Measurements from ENCODE around the gene VBP1. TPM values are rescaled to one million over a fixed set of nuclear protein-coding genes. Genes with fewer than 3 reads are reported as not detected.
A peak's percentile ranks its signal among the peaks of the same experiment; 100 is the strongest.

The VBP1 gene
- total RNA-seq, 6 donors from 2014 or later: 6.0 to 36.1 (median 21.5) TPM

GRCh38 chrX:155235891-155236290 is 19.6 kb downstream of the VBP1 start:
- Histone ChIP-seq H3K36me3 (peaks cover 0 to 18% (median 3%) of the 10 kb centered on the region in 4 donors), H3K4me1 (no peaks in the 10 kb centered on the region), H3K27ac (no peak overlapping the region), H3K9me3 (no peaks in the 10 kb centered on the region), H3K27me3 (no peaks in the 10 kb centered on the region), H3K4me3 (no peak overlapping the region)
- DNase-seq (no peak), ATAC-seq (ENCODE audit: low FRiP score in 2 of 2) (no peak)
- no peak for TF ChIP-seq CTCF (IDR thresholded peaks at IDR 0.05)
- TF ChIP-seq POLR2AphosphoS5 (IDR thresholded peaks at IDR 0.05): no peak
- no peak for TF ChIP-seq POLR2A (IDR thresholded peaks at IDR 0.05)
- TF ChIP-seq EP300 (IDR thresholded peaks at IDR 0.05): no peak

- WGBS, 2 donors: 87 to 98% methylated on average over 5 of the region's 5 CpGs
- Histone ChIP-seq H3K9me3 (no peaks in the 10 kb centered on the region), H3K4me1 (no peaks in the 10 kb centered on the region), H3K4me3 (no peak overlapping the region), H3K27me3 (no peaks in the 10 kb centered on the region), H3K27ac (no peak overlapping the region), H3K36me3 (peaks cover 0 to 15% (median 3%) of the 10 kb centered on the region in 4 donors)
- ATAC-seq (ENCODE audit: low FRiP score in 2 of 2): no peak
- no peak for DNase-seq
- TF ChIP-seq CTCF (IDR thresholded peaks at IDR 0.05) (no peak), POLR2AphosphoS5 (IDR thresholded peaks at IDR 0.05) (no peak), EP300 (IDR thresholded peaks at IDR 0.05) (no peak), POLR2A (IDR thresholded peaks at IDR 0.05) (no peak)
These were observed 21.5 kb downstream of the VBP1 start for GRCh38 chrX:155237719-155238118.

GRCh38 chrX:155242300-155242699 is 26.0 kb downstream of the VBP1 start:
- Histone ChIP-seq H3K27ac (peak overlapping the region in 1 of 4 donors; percentile 43), H3K36me3 (peaks cover 0 to 4% (median 2%) of the 10 kb centered on the region in 4 donors), H3K9me3 (no peaks in the 10 kb centered on the region), H3K27me3 (no peaks in the 10 kb centered on the region), H3K4me3 (no peak overlapping the region), H3K4me1 (no peaks in the 10 kb centered on the region)
- WGBS, 2 donors: 55% methylated on average over 5 of the region's 5 CpGs; no CpG with 5 or more reads in 1 of the 2 donors
- no peak for DNase-seq
- TF ChIP-seq CTCF (IDR thresholded peaks at IDR 0.05): no peak
- no peak for ATAC-seq (ENCODE audit: low FRiP score in 2 of 2)

GRCh38 chrX:155246748-155247147 is 30.5 kb downstream of the VBP1 start:
- Histone ChIP-seq H3K36me3 (no peaks in the 10 kb centered on the region), H3K4me1 (no peaks in the 10 kb centered on the region), H3K27ac (no peak overlapping the region), H3K9me3 (no peaks in the 10 kb centered on the region), H3K4me3 (no peak overlapping the region), H3K27me3 (no peaks in the 10 kb centered on the region)
- ATAC-seq (ENCODE audit: low FRiP score in 2 of 2) (no peak), DNase-seq (no peak)
- 75 to 80% methylated on average over 1 of the region's 1 CpG for WGBS, 2 donors
- TF ChIP-seq CTCF (IDR thresholded peaks at IDR 0.05) (no peak), POLR2AphosphoS5 (IDR thresholded peaks at IDR 0.05) (no peak), EP300 (IDR thresholded peaks at IDR 0.05) (no peak), POLR2A (IDR thresholded peaks at IDR 0.05) (no peak)

- H3K36me3 ChIP-seq: no peaks in the 10 kb centered on the region
- no peaks in the 10 kb centered on the region for H3K27me3 ChIP-seq
- no peak overlapping the region for H3K27ac ChIP-seq
- WGBS, 2 donors: 70 to 86% methylated on average over 4 of the region's 4 CpGs
- H3K4me3 ChIP-seq: no peak overlapping the region
- DNase-seq (no peak), ATAC-seq (ENCODE audit: low FRiP score in 2 of 2) (no peak)
- H3K9me3 ChIP-seq: no peaks in the 10 kb centered on the region
- H3K4me1 ChIP-seq: no peaks in the 10 kb centered on the region
- TF ChIP-seq POLR2AphosphoS5 (IDR thresholded peaks at IDR 0.05) (no peak), CTCF (IDR thresholded peaks at IDR 0.05) (no peak), EP300 (IDR thresholded peaks at IDR 0.05) (no peak), POLR2A (IDR thresholded peaks at IDR 0.05) (no peak)
These were observed 31.2 kb downstream of the VBP1 start for GRCh38 chrX:155247497-155247896.
